ENCODE results near the gene DNALI1.
"Not testable (repeated sequence)": the region's sequence is repeated elsewhere in the genome, so short reads cannot be mapped to it uniquely, and the experiment has no call there.

The DNALI1 gene

GRCh38 chr1:37556712-37557196 is at the start of gene DNALI1:
TSS of gene DNALI1 (plus strand) at chr1:37556940. CDS start at chr1:37556995, 55 bp downstream.
- peak; percentile 67 for DNase-seq (ENCODE audit: low read depth, low spot score)

GRCh38 chr1:37509181-37509580 is 47.6 kb upstream of the DNALI1 start:
- DNase-seq (ENCODE audit: low read depth, low spot score), result no peak

- no peak for DNase-seq (ENCODE audit: low read depth, low spot score)
These were observed 42.9 kb upstream of the DNALI1 start for GRCh38 chr1:37513795-37514349.

GRCh38 chr1:37514350-37515184 is 42.2 kb upstream of the DNALI1 start, which contains the start of gene MEAF6:
TSS of gene MEAF6 (minus strand) at chr1:37514766. CDS start at chr1:37514746, 20 bp downstream.
- peak; percentile 52 for DNase-seq (ENCODE audit: low read depth, low spot score)

GRCh38 chr1:37515185-37516034 is 41.3 kb upstream of the DNALI1 start:
- DNase-seq (ENCODE audit: low read depth, low spot score), result no peak

- no peak for DNase-seq (ENCODE audit: low read depth, low spot score)
These were observed 39.2 kb upstream of the DNALI1 start for GRCh38 chr1:37517569-37517968.

- not testable (repeated sequence) for DNase-seq (ENCODE audit: low read depth, low spot score)
These were observed 38.5 kb upstream of the DNALI1 start for GRCh38 chr1:37518241-37518640.

- DNase-seq (ENCODE audit: low read depth, low spot score), result not testable (repeated sequence)
These were observed 37.8 kb upstream of the DNALI1 start for GRCh38 chr1:37518929-37519328.

GRCh38 chr1:37519613-37520012 is 37.1 kb upstream of the DNALI1 start:
- no peak for DNase-seq (ENCODE audit: low read depth, low spot score)

GRCh38 chr1:37529888-37530287 is 26.9 kb upstream of the DNALI1 start:
- DNase-seq (ENCODE audit: low read depth, low spot score), result not testable (repeated sequence)

- DNase-seq (ENCODE audit: low read depth, low spot score), result not testable (repeated sequence)
These were observed 24.2 kb upstream of the DNALI1 start for GRCh38 chr1:37532418-37533156.

- DNase-seq (ENCODE audit: low read depth, low spot score), result no peak
These were observed 23.2 kb upstream of the DNALI1 start for GRCh38 chr1:37533317-37534093.

GRCh38 chr1:37537378-37537777 is 19.4 kb upstream of the DNALI1 start:
- DNase-seq (ENCODE audit: low read depth, low spot score), result no peak

- DNase-seq (ENCODE audit: low read depth, low spot score), result not testable (repeated sequence)
These were observed 17.6 kb upstream of the DNALI1 start for GRCh38 chr1:37539154-37539553.

GRCh38 chr1:37540036-37540785 is 16.5 kb upstream of the DNALI1 start:
- no peak for DNase-seq (ENCODE audit: low read depth, low spot score)

- DNase-seq (ENCODE audit: low read depth, low spot score), result no peak
These were observed 12.2 kb upstream of the DNALI1 start for GRCh38 chr1:37544530-37544929.

- no peak for DNase-seq (ENCODE audit: low read depth, low spot score)
These were observed 11.7 kb upstream of the DNALI1 start for GRCh38 chr1:37545019-37545418.

GRCh38 chr1:37549341-37549740 is 7.4 kb upstream of the DNALI1 start:
- no peak for DNase-seq (ENCODE audit: low read depth, low spot score)

GRCh38 chr1:37553598-37553926 is 3.2 kb upstream of the DNALI1 start:
- DNase-seq (ENCODE audit: low read depth, low spot score), result no peak
